IMR-90 (cell line): ENCODE data around the gene TEAD4. TPM values are rescaled to one million over a fixed set of nuclear protein-coding genes. Genes with fewer than 3 reads are reported as not detected.

Experiments used
- ATAC-seq: fragments of 200-7000 bp; cut with Tn5 transposase; 2 replicates; pipeline ENCODE4 v1.9.1; 2020; ENCODE audit warnings: low read depth, mild to moderate bottlenecking, moderate library complexity
- BruUV-seq: library from RNA; stranded (reverse); fragments of 400-500 nt; replicated peaks from 2 replicates; lab custom pipeline; 2021; lab: Mats Ljungman, UMichigan
- CTCF ChIA-PET: fragments of 300-600 bp; formaldehyde crosslinking; extraction: SDS; loops from one replicate; lab custom pipeline; 2021; ENCODE audit warnings: antibody characterized with exemption; lab: Yijun Ruan, JAX
- POLR2A ChIA-PET: fragments of 300-600 bp; sonication (Branson Sonifier 250); formaldehyde crosslinking; loops from one replicate; lab custom pipeline; 2022; ENCODE audit warnings: antibody characterized with exemption; ENCODE audit not compliant: unreplicated experiment; lab: Charles Lee
- DNase-seq: peaks from one replicate; pipeline ENCODE4 v3.0.0; 2013
- H2AFZ ChIP-seq: replicated peaks from 2 replicates; pipeline ENCODE3; 2013; ENCODE audit warnings: low read length, mild to moderate bottlenecking; ENCODE audit not compliant: poor library complexity
- H2AK5ac ChIP-seq: 2 replicates; pipeline ENCODE4 v1.6.1; 2013; ENCODE audit warnings: low read depth, low read length, inconsistent platforms
- H2AK9ac ChIP-seq: replicated peaks from 2 replicates; pipeline ENCODE3; 2013; ENCODE audit warnings: mild to moderate bottlenecking, low read depth, low read length, moderate library complexity; ENCODE audit not compliant: poor library complexity
- H2BK120ac ChIP-seq: 2 replicates; pipeline ENCODE4 v1.6.1; 2013; ENCODE audit warnings: low read depth, low read length, inconsistent platforms
- H2BK15ac ChIP-seq: 3 replicates; pipeline ENCODE4 v1.6.1; 2013; ENCODE audit warnings: low read depth, low read length, inconsistent platforms
- H2BK20ac ChIP-seq: 2 replicates; pipeline ENCODE4 v1.6.1; 2013; ENCODE audit warnings: low read depth, mild to moderate bottlenecking, inconsistent platforms, low read length, moderate library complexity
- H2BK5ac ChIP-seq: 2 replicates; pipeline ENCODE4 v1.6.1; 2013; ENCODE audit warnings: mild to moderate bottlenecking, low read depth, low read length, inconsistent platforms; ENCODE audit not compliant: poor library complexity, severe bottlenecking
- H3K14ac ChIP-seq: replicated peaks from 2 replicates; pipeline ENCODE4 v1.6.1; 2013; ENCODE audit warnings: low read depth, low read length, inconsistent platforms
- H3K18ac ChIP-seq: 2 replicates; pipeline ENCODE4 v1.6.1; 2013; ENCODE audit warnings: low read depth, low read length, control low read depth
- H3K23ac ChIP-seq: 2 replicates; pipeline ENCODE4 v1.6.1; 2013; ENCODE audit warnings: low read depth, low read length, inconsistent platforms
- H3K27ac ChIP-seq: 2 replicates; pipeline ENCODE4 v1.5.1; 2013; ENCODE audit warnings: mild to moderate bottlenecking, control low read depth, low read length; ENCODE audit not compliant: insufficient read depth
- H3K27me3 ChIP-seq: 2 replicates; pipeline ENCODE4 v1.6.1; 2013; ENCODE audit warnings: low read length; ENCODE audit not compliant: control insufficient read depth, insufficient read depth
- H3K36me3 ChIP-seq: 2 replicates; pipeline ENCODE4 v1.6.1; 2013; ENCODE audit warnings: low read length, mixed read lengths; ENCODE audit not compliant: control insufficient read depth, insufficient read depth
- H3K4ac ChIP-seq: 2 replicates; pipeline ENCODE4 v1.6.1; 2013; ENCODE audit warnings: low read depth, low read length, inconsistent platforms
- H3K4me1 ChIP-seq: 2 replicates; pipeline ENCODE4 v1.6.1; 2013; ENCODE audit warnings: low read length, mixed read lengths; ENCODE audit not compliant: control insufficient read depth, insufficient read depth
- H3K4me2 ChIP-seq: 2 replicates; pipeline ENCODE4 v1.6.1; 2013; ENCODE audit warnings: low read depth, mild to moderate bottlenecking, control low read depth, low read length, moderate library complexity
- H3K4me3 ChIP-seq: 2 replicates; pipeline ENCODE4 v1.5.1; 2013; ENCODE audit warnings: low read depth, mild to moderate bottlenecking, control low read depth, low read length, moderate library complexity; ENCODE audit not compliant: insufficient read depth
- H3K56ac ChIP-seq: 2 replicates; pipeline ENCODE4 v1.6.1; 2013; ENCODE audit warnings: low read length, inconsistent platforms; ENCODE audit not compliant: insufficient read depth; ENCODE audit errors: extremely low read depth
- H3K79me1 ChIP-seq, 2 experiments: 2 replicates each; pipeline ENCODE4 v1.6.1; 2013; ENCODE audit warnings: low read length in 2 of 2, inconsistent platforms in 1 of 2, low read depth in 1 of 2
- H3K9ac ChIP-seq: 2 replicates; pipeline ENCODE4 v1.6.1; 2013; ENCODE audit warnings: low read depth, low read length, control low read depth
- H3K9me1 ChIP-seq: 2 replicates; pipeline ENCODE4 v1.6.1; 2013; ENCODE audit warnings: low read length, inconsistent platforms; ENCODE audit not compliant: insufficient read depth
- H3K9me3 ChIP-seq: 2 replicates; pipeline ENCODE4 v1.6.1; 2013; ENCODE audit warnings: low read length; ENCODE audit not compliant: control insufficient read depth, insufficient read depth
- H4K20me1 ChIP-seq: 2 replicates; pipeline ENCODE4 v1.6.1; 2013; ENCODE audit warnings: low read length, inconsistent platforms; ENCODE audit not compliant: insufficient read depth
- H4K5ac ChIP-seq: 2 replicates; pipeline ENCODE4 v1.6.1; 2013; ENCODE audit warnings: mild to moderate bottlenecking, low read depth, low read length, control low read depth
- H4K8ac ChIP-seq, 2 experiments: 2 replicates each; pipeline ENCODE4 v1.6.1; 2013; ENCODE audit warnings: low read depth in 2 of 2, low read length in 2 of 2, control low read depth in 1 of 2, inconsistent platforms in 1 of 2
- H4K91ac ChIP-seq: 2 replicates; pipeline ENCODE4 v1.6.1; 2013; ENCODE audit warnings: low read depth, low read length, inconsistent platforms; ENCODE audit not compliant: insufficient read depth
- BHLHE40 ChIP-seq: fragments of 150-350 bp; IDR thresholded peaks from 2 replicates; pipeline ENCODE4 v1.6.1; 2016; ENCODE audit warnings: mild to moderate bottlenecking, low read depth, low read length
- CEBPB ChIP-seq: IDR thresholded peaks from 2 replicates; pipeline ENCODE4 v1.6.1; 2012; ENCODE audit warnings: low read depth, low read length, improper control_type of control experiment
- CHD1 ChIP-seq: IDR thresholded peaks from 2 replicates; pipeline ENCODE4 v1.6.1; 2012; ENCODE audit warnings: low read depth, low read length, improper control_type of control experiment
- CTCF ChIP-seq: conservative IDR thresholded peaks from 2 replicates; pipeline ENCODE4 v1.5.1; 2012; ENCODE audit warnings: mild to moderate bottlenecking, low read depth, low read length, improper control_type of control experiment
- ELK1 ChIP-seq: fragments of 150-350 bp; IDR thresholded peaks from 2 replicates; pipeline ENCODE4 v1.6.1; 2016; ENCODE audit warnings: low read depth, mild to moderate bottlenecking, low read length, moderate library complexity, borderline replicate concordance
- FOS ChIP-seq: fragments of 150-350 bp; IDR thresholded peaks from 2 replicates; pipeline ENCODE4 v1.6.1; 2016; ENCODE audit warnings: low read depth, low read length
- MAFK ChIP-seq: IDR thresholded peaks from 2 replicates; pipeline ENCODE4 v1.6.1; 2012; ENCODE audit warnings: low read depth, low read length, improper control_type of control experiment
- MAZ ChIP-seq: IDR thresholded peaks from 2 replicates; pipeline ENCODE4 v1.6.1; 2012; ENCODE audit warnings: low read depth, mild to moderate bottlenecking, low read length, improper control_type of control experiment, moderate library complexity, borderline replicate concordance
- MXI1 ChIP-seq: IDR thresholded peaks from 2 replicates; pipeline ENCODE4 v1.6.1; 2012; ENCODE audit warnings: low read depth, mild to moderate bottlenecking, low read length, moderate library complexity, borderline replicate concordance
- NFE2L2 ChIP-seq: fragments of 150-350 bp; IDR thresholded peaks from 2 replicates; pipeline ENCODE4 v1.6.1; 2016; ENCODE audit warnings: low read depth, mild to moderate bottlenecking, low read length
- POLR2A ChIP-seq: IDR thresholded peaks from 2 replicates; pipeline ENCODE4 v1.6.1; 2012; ENCODE audit warnings: mild to moderate bottlenecking, low read depth, low read length
- RAD21 ChIP-seq: IDR thresholded peaks from 2 replicates; pipeline ENCODE4 v1.6.1; 2012; ENCODE audit warnings: low read length, improper control_type of control experiment
- RCOR1 ChIP-seq: IDR thresholded peaks from 2 replicates; pipeline ENCODE4 v1.6.1; 2012; ENCODE audit warnings: mild to moderate bottlenecking, low read length, improper control_type of control experiment; ENCODE audit not compliant: insufficient replicate concordance
- RFX5 ChIP-seq: IDR thresholded peaks from 2 replicates; pipeline ENCODE4 v1.8.0; 2012; ENCODE audit warnings: low read depth, mild to moderate bottlenecking, low read length, moderate library complexity
- SMC3 ChIP-seq: fragments of 150-350 bp; IDR thresholded peaks from 2 replicates; pipeline ENCODE4 v1.6.1; 2016; ENCODE audit warnings: low read depth, mild to moderate bottlenecking, antibody characterized with exemption, low read length, moderate library complexity
- WGBS, 2 experiments: methylation state at CpG; one replicate each; pipeline versions ENCODE4 v1.1.5 to v1.1.7; 2013; ENCODE audit warnings: missing lambda C conversion rate in 2 of 2; ENCODE audit not compliant: insufficient read length in 1 of 2; ENCODE audit errors: extremely low coverage in 2 of 2; 5-methylcytosine and 5-hydroxymethylcytosine counted together
- dilution Hi-C: fragments of 300-500 bp; cut with HindIII; formaldehyde crosslinking; loops from one replicate; pipeline ENCODE4 v1.14.3; 2018; ENCODE audit warnings: low sequenced_read_pairs; ENCODE audit not compliant: unreplicated experiment
- in situ Hi-C: fragments of 300-500 bp; cut with MboI; formaldehyde crosslinking; loops from 3 replicates; pipeline ENCODE4 v1.14.3; 2019; ENCODE audit warnings: low sequenced_read_pairs, inconsistent platforms, mixed read lengths
- intact Hi-C: fragments of 100-400 bp; cut with micrococcal nuclease; formaldehyde crosslinking; loops from 2 replicates; pipeline ENCODE4 v1.10.0; 2022
- polyA plus RNA-seq, 3 experiments: library from polyadenylated mRNA; depleted of rRNA; stranded (reverse); fragments of >200 nt; gene quantifications; 2 replicates each; pipeline ENCODE4 v1.2.3, GENCODE V29; 2012; ENCODE audit warnings: low replicate concordance in 1 of 3
- total RNA-seq: library from RNA; depleted of rRNA; stranded (reverse); fragments of >200 nt; gene quantifications from 2 replicates; pipeline ENCODE4 v1.2.3, GENCODE V29; 2012
- TF ChIP-seq, protein P1 (sequence below): fragments of 150-350 bp; IDR thresholded peaks from 2 replicates; pipeline ENCODE4 v1.6.1; 2017; ENCODE audit warnings: mild to moderate bottlenecking, antibody characterized with exemption, low read length, low read depth

TEAD4 gene
- total and polyA plus RNA-seq, 2 of the 4 experiments (the other 2 are of a cell fraction) = 8.8 to 24.9 TPM

DNA sequence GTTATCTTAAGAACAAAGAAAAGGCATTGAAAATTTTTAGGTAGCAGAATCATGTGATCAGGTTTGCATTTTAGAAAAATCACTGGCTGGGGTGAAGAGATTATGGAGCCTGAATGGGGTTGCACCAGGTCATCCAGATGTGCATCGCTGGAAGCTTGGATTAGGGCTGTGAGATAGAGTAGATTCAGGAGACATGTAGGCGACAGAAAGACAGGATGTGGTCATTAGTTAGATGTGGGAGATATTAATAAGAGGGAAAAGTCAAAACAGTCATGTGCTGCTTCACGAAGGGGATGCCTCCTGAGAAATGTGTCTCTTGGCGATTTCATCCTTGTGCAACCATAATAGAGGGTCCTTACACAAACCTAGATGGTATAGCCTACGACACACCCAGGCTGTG is 25.1 kb downstream of the TEAD4 start:
- ATAC-seq (no peak), DNase-seq (no peak)
- Histone ChIP-seq H3K18ac (no peak overlapping the region), H2BK15ac (no peak overlapping the region), H3K14ac (no peak overlapping the region), H3K9ac (no peak overlapping the region), H2AK9ac (no peak overlapping the region), H3K4me3 (no peak overlapping the region), H3K79me1 (peaks cover 4 to 45% of the 10 kb centered on the region in 2 experiments; a peak in 3 of 4 replicates), H3K4me2 (no peak overlapping the region), H4K20me1 (peaks cover 18% of the 10 kb centered on the region), H2AK5ac (no peak overlapping the region), H3K36me3 (peaks cover 3% of the 10 kb centered on the region; the same call in 1 of the 2 replicates), H3K9me1 (peaks cover 4% of the 10 kb centered on the region; the same call in 1 of the 2 replicates), H4K5ac (no peak overlapping the region), H4K8ac (no peak overlapping the region), H3K23ac (no peak overlapping the region), H2AFZ (no peak overlapping the region), H3K27me3 (no peaks in the 10 kb centered on the region), H3K9me3 (no peaks in the 10 kb centered on the region), H4K91ac (no peak overlapping the region), H2BK20ac (no peak overlapping the region), H3K27ac (no peak overlapping the region), H3K56ac (no peak overlapping the region), H3K4ac (no peak overlapping the region), H3K4me1 (no peaks in the 10 kb centered on the region), H2BK5ac (no peak overlapping the region), H2BK120ac (no peak overlapping the region)
- ChIA-PET CTCF (no interaction called here), POLR2A (no interaction called here)
- in situ Hi-C loops = no loop called here
- dilution Hi-C loops = no loop called here
- no CpG with 5 or more reads among the region's 5 CpGs for WGBS, 2 experiments
- no TSS peak for BruUV-seq
- TF ChIP-seq NFE2L2 = no peak
- TF ChIP-seq RAD21 = no peak
- TF ChIP-seq CHD1 = no peak
- TF ChIP-seq SMC3 = no peak
- no peak for TF ChIP-seq FOS
- TF ChIP-seq RCOR1 = no peak
- no peak for TF ChIP-seq ELK1
- no peak for TF ChIP-seq CEBPB
- no peak for TF ChIP-seq MAZ
- no peak for TF ChIP-seq POLR2A
- TF ChIP-seq BHLHE40 = no peak
- TF ChIP-seq CTCF = no peak
- TF ChIP-seq, protein P1, sequence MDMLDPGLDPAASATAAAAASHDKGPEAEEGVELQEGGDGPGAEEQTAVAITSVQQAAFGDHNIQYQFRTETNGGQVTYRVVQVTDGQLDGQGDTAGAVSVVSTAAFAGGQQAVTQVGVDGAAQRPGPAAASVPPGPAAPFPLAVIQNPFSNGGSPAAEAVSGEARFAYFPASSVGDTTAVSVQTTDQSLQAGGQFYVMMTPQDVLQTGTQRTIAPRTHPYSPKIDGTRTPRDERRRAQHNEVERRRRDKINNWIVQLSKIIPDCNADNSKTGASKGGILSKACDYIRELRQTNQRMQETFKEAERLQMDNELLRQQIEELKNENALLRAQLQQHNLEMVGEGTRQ = no peak
- TF ChIP-seq RFX5 = no peak
- TF ChIP-seq MAFK = no peak
- no peak for TF ChIP-seq MXI1
- intact Hi-C loops = no loop called here
